Activated T-helper 2 cell treated with anti-CD3 and anti-CD28 coated beads, Interferon-gamma antibody, Interleukin-2, Interleukin-4, amounts not matched to agents 10 μg/mL and 5 μg/mL and 100 μg/mL, durations not matched to agents 14 hours and 24 hours and 36 hours (primary cell): ENCODE data around the gene EZH1. TPM values are rescaled to one million over a fixed set of nuclear protein-coding genes. Genes with fewer than 3 reads are reported as not detected.

ENCODE experiments used
- DNase-seq: peaks from one replicate; pipeline ENCODE4 v3.0.0; 2021; ENCODE audit warnings: low spot score
- H3K27ac Mint-ChIP-seq: one replicate; pipeline ENCODE4 v1.8.0; 2021; ENCODE audit warnings: mixed read lengths
- H3K27me3 Mint-ChIP-seq: one replicate; pipeline ENCODE4 v1.8.0; 2021; ENCODE audit warnings: low read depth, mixed read lengths
- H3K36me3 Mint-ChIP-seq: one replicate; pipeline ENCODE4 v1.8.0; 2021; ENCODE audit warnings: low read depth, mixed read lengths
- H3K4me1 Mint-ChIP-seq: one replicate; pipeline ENCODE4 v1.8.0; 2021; ENCODE audit warnings: low read depth, mixed read lengths
- H3K4me3 Mint-ChIP-seq: one replicate; pipeline ENCODE4 v1.8.0; 2021; ENCODE audit warnings: low read depth, mild to moderate bottlenecking, moderate library complexity, mixed read lengths
- H3K9me3 Mint-ChIP-seq: one replicate; pipeline ENCODE4 v1.8.0; 2021; ENCODE audit warnings: mixed read lengths
- intact Hi-C: fragments of 100-400 bp; cut with micrococcal nuclease; formaldehyde crosslinking; loops from one replicate; pipeline ENCODE4 v1.15.1; 2023
- total RNA-seq: library from RNA; stranded (reverse); gene quantifications from 2 replicates; pipeline ENCODE4 v1.2.3, GENCODE V29; 2022

EZH1 gene
- total RNA-seq, 1 donor from 2014 or later: 37.1 TPM

DNA sequence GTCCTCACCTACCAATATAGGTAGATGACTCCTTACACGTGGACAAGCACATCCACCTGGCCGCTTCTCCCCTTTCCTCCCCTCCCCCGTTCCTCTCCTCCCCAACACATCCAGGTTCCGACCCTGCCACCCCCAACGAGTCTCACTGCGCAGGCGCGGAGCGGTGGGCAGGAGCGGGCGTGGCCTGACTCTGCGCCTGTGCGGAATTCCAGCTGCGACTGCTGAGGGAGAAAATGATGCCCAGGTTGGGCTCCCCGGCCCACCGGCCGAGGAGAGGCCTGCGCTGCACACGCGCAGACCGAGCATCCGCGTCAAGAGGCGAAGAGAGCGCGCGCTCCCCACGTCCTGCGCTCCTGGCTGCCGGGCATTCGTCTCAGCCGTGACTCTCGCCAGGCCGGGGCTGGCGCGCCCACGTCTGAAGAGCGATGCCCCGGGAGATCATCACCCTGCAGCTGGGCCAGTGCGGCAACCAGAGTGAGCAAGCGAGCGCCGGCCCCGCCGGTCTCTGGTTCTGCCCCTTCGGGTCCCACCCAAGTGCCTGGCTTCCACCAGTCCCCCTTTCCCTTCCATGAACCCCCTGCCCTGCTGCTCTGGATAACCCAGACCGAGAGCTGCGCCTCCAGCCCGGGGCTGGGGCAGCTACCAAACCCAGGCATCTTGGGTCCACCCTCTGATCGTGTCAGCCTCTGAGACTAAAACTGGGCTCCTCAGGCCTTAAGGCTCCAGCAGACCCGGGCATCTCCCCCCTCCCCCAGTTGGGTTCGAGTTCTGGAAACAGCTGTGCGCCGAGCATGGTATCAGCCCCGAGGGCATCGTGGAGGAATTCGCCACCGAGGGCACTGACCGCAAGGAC, 85.5 kb downstream of the EZH1 start, which contains the start of gene TUBG2:
TUBG2 (plus strand) TSS at position 206 of the 853 bp plus-strand sequence; CDS start at position 426, 220 bp downstream.
- intact Hi-C loops: loop anchor here (2.0 kb wide), 1 partner anchor 15 kb away; no protein-coding TSS in a partner anchor
- Mint-ChIP-seq H3K36me3 (peaks cover 4% of the 10 kb centered on the region), H3K27ac (peak within 1 kb of the TSS; percentile 42), H3K9me3 (peaks cover 7% of the 10 kb centered on the region), H3K4me3 (peak within 1 kb of the TSS; percentile 86), H3K27me3 (peaks cover 22% of the 10 kb centered on the region), H3K4me1 (peaks cover 14% of the 10 kb centered on the region)
- peak; percentile 66 for DNase-seq

DNA sequence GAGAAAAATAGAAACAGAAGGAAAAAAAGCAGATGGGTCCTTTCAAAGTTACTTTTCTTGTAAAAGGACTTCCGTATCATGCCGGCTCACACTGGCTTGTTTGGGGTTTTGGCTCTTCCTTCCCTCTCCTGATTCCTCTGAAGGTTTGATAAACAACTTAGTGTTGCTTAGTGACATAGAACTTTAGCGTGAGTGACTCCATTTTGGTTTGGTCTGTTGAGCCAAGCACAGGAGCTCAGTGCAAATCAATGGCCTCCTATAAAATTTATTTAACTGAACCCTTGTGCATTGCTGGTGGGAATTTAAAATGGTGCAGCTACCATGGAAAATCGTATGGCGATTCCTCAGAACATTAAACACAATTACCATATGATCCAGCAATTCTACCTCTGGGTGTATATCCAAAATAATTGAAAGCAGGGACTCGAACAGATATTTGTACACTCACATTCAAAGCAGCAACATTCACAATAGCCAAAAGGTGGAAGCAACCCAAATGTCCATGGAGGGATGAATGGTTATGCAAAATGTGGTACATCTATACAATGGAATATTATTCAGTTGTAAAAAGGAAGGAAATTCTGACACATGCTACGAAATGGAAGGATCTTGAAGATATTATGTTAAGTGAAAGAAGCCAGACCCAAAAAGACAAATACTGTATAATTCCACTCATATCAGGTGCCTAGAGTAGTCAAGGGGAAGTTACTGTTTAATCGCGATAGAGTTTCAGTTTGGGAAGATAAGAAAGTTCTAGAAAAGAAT, 86.8 kb downstream of the EZH1 start:
- H3K9me3 Mint-ChIP-seq: peaks cover 7% of the 10 kb centered on the region
- intact Hi-C loops: loop anchor here (2.0 kb wide), 1 partner anchor 17 kb away; no protein-coding TSS in a partner anchor
- no peak for DNase-seq
- peak overlapping the region; percentile 52 for H3K4me3 Mint-ChIP-seq
- H3K27ac Mint-ChIP-seq: no peak overlapping the region
- H3K27me3 Mint-ChIP-seq: peaks cover 32% of the 10 kb centered on the region
- H3K36me3 Mint-ChIP-seq: peaks cover 4% of the 10 kb centered on the region
- peaks cover 17% of the 10 kb centered on the region for H3K4me1 Mint-ChIP-seq

DNA sequence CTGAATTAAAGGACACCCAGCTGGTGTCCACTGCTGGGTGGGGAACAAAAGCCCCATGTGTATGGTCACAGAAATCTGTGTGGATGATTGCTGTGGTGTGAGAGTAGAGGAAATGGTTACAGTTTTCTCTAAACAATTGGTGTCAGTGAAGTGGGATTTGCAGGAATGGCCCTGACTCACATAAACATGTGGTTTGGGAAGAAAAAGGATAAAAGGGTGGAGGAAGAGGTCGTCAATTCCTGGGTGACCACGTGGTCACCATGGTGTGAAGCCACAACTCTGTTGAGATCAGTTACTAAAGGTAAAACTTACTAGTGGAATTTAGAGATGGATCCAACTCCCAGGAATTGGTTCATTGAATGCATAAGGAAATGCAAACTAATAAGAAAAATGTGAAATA, 89.3 kb downstream of the EZH1 start:
- Mint-ChIP-seq H3K4me3 (no peak overlapping the region), H3K27me3 (peaks cover 34% of the 10 kb centered on the region), H3K9me3 (peaks cover 7% of the 10 kb centered on the region), H3K36me3 (peaks cover 4% of the 10 kb centered on the region), H3K4me1 (peaks cover 17% of the 10 kb centered on the region), H3K27ac (no peak overlapping the region)
- intact Hi-C loops: no loop called here
- no peak for DNase-seq

DNA sequence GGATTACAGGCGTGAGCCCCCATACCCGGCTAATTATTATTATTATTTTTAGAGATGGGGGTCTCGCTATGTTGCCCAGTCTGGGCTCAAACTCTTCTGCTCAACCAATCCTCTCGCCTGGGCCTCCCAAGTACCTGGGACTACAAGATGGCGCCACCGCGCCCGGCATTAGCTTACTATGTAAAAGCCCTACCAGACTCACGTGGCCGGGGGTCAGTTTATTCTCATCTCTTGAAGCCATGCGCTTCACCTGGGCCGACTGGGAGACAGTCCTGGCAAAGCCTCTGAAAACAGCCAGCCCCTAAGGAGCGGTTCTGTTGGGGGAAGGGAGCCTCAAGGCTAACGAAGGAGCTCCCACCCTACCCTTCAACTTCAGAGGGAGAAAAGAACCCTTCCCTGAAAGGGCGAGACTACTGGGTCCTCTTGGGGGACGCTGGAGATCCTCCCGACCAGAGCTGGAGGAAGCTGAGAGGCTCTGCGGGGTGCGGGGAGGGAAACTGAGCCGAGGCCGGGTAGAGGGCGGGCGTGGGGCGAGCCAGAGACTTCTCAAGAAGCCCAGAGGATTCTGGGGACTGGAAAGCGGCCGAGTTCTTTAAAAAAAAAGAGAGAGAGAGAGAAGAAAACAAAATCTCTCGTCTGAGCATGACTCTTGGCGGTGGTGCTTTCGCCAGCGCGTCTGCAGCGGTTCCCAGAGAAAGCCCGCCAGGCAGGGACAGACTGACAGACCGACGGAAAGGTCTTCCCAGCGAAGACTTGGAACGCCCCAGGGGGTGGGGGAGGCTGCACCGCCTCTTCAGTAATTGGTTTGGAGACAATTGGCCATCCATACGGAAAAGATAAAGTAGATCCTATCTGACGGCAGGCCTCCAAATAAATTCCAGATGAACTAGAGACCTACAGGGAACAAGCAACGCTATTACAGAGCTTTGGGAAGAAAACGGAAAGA, 91.4 kb downstream of the EZH1 start:
- intact Hi-C loops: no loop called here
- Mint-ChIP-seq H3K27me3 (peaks cover 31% of the 10 kb centered on the region), H3K4me3 (no peak overlapping the region), H3K4me1 (peaks cover 13% of the 10 kb centered on the region), H3K27ac (no peak overlapping the region), H3K9me3 (peaks cover 7% of the 10 kb centered on the region), H3K36me3 (peaks cover 3% of the 10 kb centered on the region)
- no peak for DNase-seq

DNA sequence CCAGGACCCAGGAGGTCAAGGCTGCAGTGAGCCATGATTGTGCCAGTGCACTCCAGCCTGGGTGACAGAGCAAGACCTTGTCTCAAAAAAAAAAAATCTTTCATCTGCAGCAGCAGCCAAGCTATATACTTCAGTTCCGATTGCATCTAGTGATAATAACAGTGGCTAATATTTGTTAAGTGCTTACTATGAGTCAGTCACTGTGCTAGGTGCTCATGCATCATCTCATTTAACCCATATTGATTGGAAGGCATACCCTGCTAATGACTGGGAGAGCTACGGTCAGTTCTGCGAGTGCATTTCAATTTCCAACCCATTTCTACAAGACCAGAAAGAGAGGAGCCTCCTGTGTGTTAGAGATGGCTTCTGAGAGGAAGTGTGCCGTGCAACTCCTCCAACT, 93.4 kb downstream of the EZH1 start:
- no peak overlapping the region for H3K4me3 Mint-ChIP-seq
- peaks cover 32% of the 10 kb centered on the region for H3K27me3 Mint-ChIP-seq
- no peak for DNase-seq
- intact Hi-C loops: no loop called here
- peaks cover 11% of the 10 kb centered on the region for H3K4me1 Mint-ChIP-seq
- no peaks in the 10 kb centered on the region for H3K36me3 Mint-ChIP-seq
- no peak overlapping the region for H3K27ac Mint-ChIP-seq
- no peaks in the 10 kb centered on the region for H3K9me3 Mint-ChIP-seq

Other genes starting within 250 kb of the EZH1 start
- 17.4 and 19.9 TPM in 2 replicates for gene NAGLU, start 208.8 kb downstream of the EZH1 start, total RNA-seq
- gene HSD17B1, start 192.1 kb downstream of the EZH1 start, total RNA-seq: 0.91 and 1.4 TPM in 2 replicates
- gene COASY, start 182.9 kb downstream of the EZH1 start, total RNA-seq: 90.6 and 91.6 TPM in 2 replicates
- 54.8 and 60.0 TPM in 2 replicates for gene MLX, start 177.9 kb downstream of the EZH1 start, total RNA-seq
- 23.3 and 26.6 TPM in 2 replicates for gene PSMC3IP, start 167.3 kb downstream of the EZH1 start, total RNA-seq
- 37.7 and 39.0 TPM in 2 replicates for gene RETREG3, start 135.7 kb downstream of the EZH1 start, total RNA-seq
- gene TUBG1, start 135.4 kb downstream of the EZH1 start, total RNA-seq: 85.5 and 94.9 TPM in 2 replicates
- gene TUBG2, start 85.8 kb downstream of the EZH1 start, total RNA-seq: 12.2 and 12.6 TPM in 2 replicates
- 0.57 and 1.0 TPM in 2 replicates for gene PLEKHH3, start 68.0 kb downstream of the EZH1 start, total RNA-seq
- gene CCR10, start 63.2 kb downstream of the EZH1 start, total RNA-seq: 0.16 and 0.23 TPM in 2 replicates
- 1.3 and 2.4 TPM in 2 replicates for gene CNTNAP1, start 62.5 kb downstream of the EZH1 start, total RNA-seq
- gene RAMP2, start 16.2 kb upstream of the EZH1 start, total RNA-seq: not detected in 2 replicates
- gene VPS25, start 28.4 kb upstream of the EZH1 start, total RNA-seq: 88.8 and 90.4 TPM in 2 replicates
- gene WNK4, start 35.6 kb upstream of the EZH1 start, total RNA-seq: 0.16 and 0.28 TPM in 2 replicates
- 51.2 and 51.7 TPM in 2 replicates for gene COA3, start 53.7 kb upstream of the EZH1 start, total RNA-seq
- 0.09 TPM in 1 of 2 replicates, not detected in the other for gene CNTD1, start 53.8 kb upstream of the EZH1 start, total RNA-seq
- gene BECN1, start 79.2 kb upstream of the EZH1 start, total RNA-seq: 97.2 and 104 TPM in 2 replicates
- gene PSME3, start 88.4 kb upstream of the EZH1 start, total RNA-seq: 172 TPM in 2 replicates
- 3.2 TPM in 2 replicates for gene AOC2, start 99.5 kb upstream of the EZH1 start, total RNA-seq
- gene AOC3, start 106.2 kb upstream of the EZH1 start, total RNA-seq: 1.6 and 2.4 TPM in 2 replicates
- not detected in 2 replicates for gene G6PC1, start 155.8 kb upstream of the EZH1 start, total RNA-seq
- gene AARSD1, start 219.4 kb upstream of the EZH1 start, total RNA-seq: 62.3 and 75.3 TPM in 2 replicates
- gene PTGES3L, start 235.0 kb upstream of the EZH1 start, total RNA-seq: 1.9 and 2.1 TPM in 2 replicates
- 18.7 and 19.9 TPM in 2 replicates for gene RUNDC1, start 235.5 kb upstream of the EZH1 start, total RNA-seq